Stimulated activated memory B cell treated with anti-CD40 and anti-IgM and Interleukin-4, amounts not matched to agents 10 μg/mL and 1 μg/mL and 100 μg/mL, for 72 hours (primary cell): ENCODE measurements around the gene NRG4.
A peak's percentile ranks its signal among the peaks of the same experiment; 100 is the strongest.
"Not testable (repeated sequence)": the region's sequence is repeated elsewhere in the genome, so short reads cannot be mapped to it uniquely, and the experiment has no call there.

Experiments used
- ATAC-seq: fragments of 150-1000 bp; cut with Tn5 transposase; 2 replicates; pipeline ENCODE4 v1.10.0; 2021
- H3K27ac Mint-ChIP-seq: one replicate; pipeline ENCODE4 v1.8.0; 2022; ENCODE audit warnings: mild to moderate bottlenecking, mixed read lengths
- H3K27me3 Mint-ChIP-seq: one replicate; pipeline ENCODE4 v1.8.0; 2022; ENCODE audit warnings: mixed read lengths
- H3K36me3 Mint-ChIP-seq: one replicate; pipeline ENCODE4 v1.8.0; 2022; ENCODE audit warnings: mixed read lengths
- H3K4me1 Mint-ChIP-seq: one replicate; pipeline ENCODE4 v1.8.0; 2022; ENCODE audit warnings: mixed read lengths
- H3K4me3 Mint-ChIP-seq: one replicate; pipeline ENCODE4 v1.8.0; 2022; ENCODE audit warnings: mild to moderate bottlenecking, moderate library complexity, mixed read lengths
- H3K9me3 Mint-ChIP-seq: one replicate; pipeline ENCODE4 v1.8.0; 2022; ENCODE audit warnings: mixed read lengths

Gene NRG4

GRCh38 chr15:76011627-76012551 is at the start of gene NRG4:
Gene NRG4, minus strand, starts transcription at chr15:76012424. Its CDS starts 1,194 bp downstream, at chr15:76011230.
- peaks cover 55% of the 10 kb centered on the region for H3K27me3 Mint-ChIP-seq
- no peak within 1 kb of the TSS for H3K27ac Mint-ChIP-seq
- ATAC-seq: no peak
- H3K36me3 Mint-ChIP-seq: peaks cover 9% of the 10 kb centered on the region
- H3K4me3 Mint-ChIP-seq: no peak within 1 kb of the TSS
- H3K9me3 Mint-ChIP-seq: peaks cover 23% of the 10 kb centered on the region
- peaks cover 8% of the 10 kb centered on the region for H3K4me1 Mint-ChIP-seq

- Mint-ChIP-seq H3K4me3 (no peak overlapping the region), H3K27me3 (peaks cover 22% of the 10 kb centered on the region), H3K36me3 (no peaks in the 10 kb centered on the region)
Measured at GRCh38 chr15:76061700-76062099, 49.5 kb upstream of the NRG4 start.

GRCh38 chr15:76060118-76060989 is 48.1 kb upstream of the NRG4 start:
- H3K9me3 Mint-ChIP-seq: no peaks in the 10 kb centered on the region
- H3K27ac Mint-ChIP-seq: no peak overlapping the region
- no peaks in the 10 kb centered on the region for H3K36me3 Mint-ChIP-seq
- ATAC-seq: peak; percentile 61
- peaks cover 49% of the 10 kb centered on the region for H3K4me1 Mint-ChIP-seq
- H3K27me3 Mint-ChIP-seq: peaks cover 13% of the 10 kb centered on the region
- peak overlapping the region; percentile 78 for H3K4me3 Mint-ChIP-seq

More at GRCh38 chr15:76061700-76062099, 49.5 kb upstream of the NRG4 start:
- no peak for ATAC-seq
- Mint-ChIP-seq H3K27ac (no peak overlapping the region), H3K9me3 (no peaks in the 10 kb centered on the region), H3K4me1 (peaks cover 46% of the 10 kb centered on the region)

GRCh38 chr15:76059320-76060117 is 47.3 kb upstream of the NRG4 start, which contains the start of gene TMEM266:
Gene TMEM266, plus strand, starts transcription at chr15:76059985. Its CDS starts 74,279 bp downstream, at chr15:76134264.
- Mint-ChIP-seq H3K4me3 (peak within 1 kb of the TSS; percentile 78), H3K36me3 (no peaks in the 10 kb centered on the region), H3K27me3 (peaks cover 6% of the 10 kb centered on the region), H3K4me1 (peaks cover 49% of the 10 kb centered on the region), H3K9me3 (no peaks in the 10 kb centered on the region), H3K27ac (peak within 1 kb of the TSS; percentile 22)
- peak; percentile 6 for ATAC-seq

GRCh38 chr15:76058714-76059319 is 46.6 kb upstream of the NRG4 start:
- H3K27me3 Mint-ChIP-seq: peaks cover 6% of the 10 kb centered on the region
- peaks cover 49% of the 10 kb centered on the region for H3K4me1 Mint-ChIP-seq
- H3K36me3 Mint-ChIP-seq: no peaks in the 10 kb centered on the region
- H3K27ac Mint-ChIP-seq: peak overlapping the region; percentile 22
- H3K4me3 Mint-ChIP-seq: peak overlapping the region; percentile 71
- ATAC-seq: peak; percentile 31
- no peaks in the 10 kb centered on the region for H3K9me3 Mint-ChIP-seq

GRCh38 chr15:76057332-76058000 is 45.2 kb upstream of the NRG4 start:
- Mint-ChIP-seq H3K4me3 (peak overlapping the region; percentile 38), H3K27me3 (no peaks in the 10 kb centered on the region), H3K9me3 (no peaks in the 10 kb centered on the region), H3K4me1 (peaks cover 48% of the 10 kb centered on the region), H3K27ac (peak overlapping the region; percentile 75), H3K36me3 (no peaks in the 10 kb centered on the region)
- ATAC-seq: peak; percentile 69

GRCh38 chr15:76056931-76057330 is 44.7 kb upstream of the NRG4 start:
- peak; percentile 90 for ATAC-seq
- no peaks in the 10 kb centered on the region for H3K9me3 Mint-ChIP-seq
- H3K27ac Mint-ChIP-seq: peak overlapping the region; percentile 75
- H3K36me3 Mint-ChIP-seq: no peaks in the 10 kb centered on the region
- peak overlapping the region; percentile 38 for H3K4me3 Mint-ChIP-seq
- no peaks in the 10 kb centered on the region for H3K27me3 Mint-ChIP-seq
- peaks cover 42% of the 10 kb centered on the region for H3K4me1 Mint-ChIP-seq

GRCh38 chr15:76054201-76054600 is 42.0 kb upstream of the NRG4 start:
- not testable (repeated sequence) for H3K9me3 Mint-ChIP-seq, ATAC-seq, H3K27ac Mint-ChIP-seq, H3K36me3 Mint-ChIP-seq, H3K4me3 Mint-ChIP-seq, H3K27me3 Mint-ChIP-seq
- H3K4me1 Mint-ChIP-seq: peaks cover 24% of the 10 kb centered on the region

GRCh38 chr15:76038512-76038911 is 26.3 kb upstream of the NRG4 start:
- Mint-ChIP-seq H3K9me3 (peaks cover 20% of the 10 kb centered on the region), H3K36me3 (peaks cover 22% of the 10 kb centered on the region), H3K4me3 (no peak overlapping the region), H3K4me1 (no peaks in the 10 kb centered on the region), H3K27ac (no peak overlapping the region), H3K27me3 (peaks cover 43% of the 10 kb centered on the region)
- ATAC-seq: no peak

- Mint-ChIP-seq H3K9me3 (peaks cover 8% of the 10 kb centered on the region), H3K27ac (no peak overlapping the region), H3K4me1 (no peaks in the 10 kb centered on the region), H3K4me3 (no peak overlapping the region), H3K36me3 (peaks cover 10% of the 10 kb centered on the region), H3K27me3 (peaks cover 29% of the 10 kb centered on the region)
- no peak for ATAC-seq
Measured at GRCh38 chr15:76035593-76035992, 23.4 kb upstream of the NRG4 start.

- Mint-ChIP-seq H3K27me3 (peaks cover 20% of the 10 kb centered on the region), H3K27ac (no peak overlapping the region), H3K4me3 (no peak overlapping the region), H3K9me3 (peaks cover 2% of the 10 kb centered on the region), H3K36me3 (peaks cover 5% of the 10 kb centered on the region), H3K4me1 (no peaks in the 10 kb centered on the region)
- ATAC-seq: no peak
Measured at GRCh38 chr15:76034111-76034510, 21.9 kb upstream of the NRG4 start.

GRCh38 chr15:76033438-76033837 is 21.2 kb upstream of the NRG4 start:
- no peak overlapping the region for H3K4me3 Mint-ChIP-seq
- H3K27ac Mint-ChIP-seq: no peak overlapping the region
- no peak for ATAC-seq
- H3K27me3 Mint-ChIP-seq: peaks cover 14% of the 10 kb centered on the region
- no peaks in the 10 kb centered on the region for H3K4me1 Mint-ChIP-seq
- H3K36me3 Mint-ChIP-seq: peaks cover 5% of the 10 kb centered on the region
- H3K9me3 Mint-ChIP-seq: peaks cover 2% of the 10 kb centered on the region

GRCh38 chr15:76032046-76032445 is 19.8 kb upstream of the NRG4 start:
- Mint-ChIP-seq H3K4me1 (no peaks in the 10 kb centered on the region), H3K4me3 (no peak overlapping the region), H3K27me3 (peaks cover 17% of the 10 kb centered on the region), H3K27ac (no peak overlapping the region), H3K9me3 (peaks cover 9% of the 10 kb centered on the region), H3K36me3 (peaks cover 11% of the 10 kb centered on the region)
- ATAC-seq: no peak
